PC-3 (cell line): ENCODE measurements around the gene MYO1F. TPM values are rescaled to one million over a fixed set of nuclear protein-coding genes. Genes with fewer than 3 reads are reported as not detected.

Experiments
- ATAC-seq: fragments of 200-7000 bp; cut with Tn5 transposase; 2 replicates; pipeline ENCODE4 v1.9.1; 2020; ENCODE audit warnings: mild to moderate bottlenecking, moderate library complexity
- BruUV-seq: library from RNA; stranded (reverse); fragments of 400-500 nt; replicated peaks from 2 replicates; lab custom pipeline; 2021; lab: Mats Ljungman, UMichigan
- CTCF ChIA-PET: fragments of 300-600 bp; sonication (Branson Sonifier 250); formaldehyde crosslinking; loops from one replicate; lab custom pipeline; 2022; ENCODE audit warnings: antibody characterized with exemption; lab: Charles Lee
- POLR2A ChIA-PET: fragments of 300-600 bp; sonication (Branson Sonifier 250); formaldehyde crosslinking; loops from one replicate; lab custom pipeline; 2022; ENCODE audit warnings: antibody characterized with exemption; ENCODE audit not compliant: unreplicated experiment; lab: Charles Lee
- DNase-seq: peaks from one replicate; pipeline ENCODE4 v3.0.0-alpha.2; 2015
- H2AFZ ChIP-seq: fragments of 300-600 bp; sonication (generic); 2 replicates; pipeline ENCODE4 v1.6.0; 2016; ENCODE audit warnings: antibody characterized with exemption, low read length
- H3F3A ChIP-seq: fragments of 300-600 bp; sonication (generic); one replicate; pipeline ENCODE4 v1.6.0; 2017; ENCODE audit warnings: antibody characterized with exemption, low read length, control low read depth, mild to moderate bottlenecking; ENCODE audit not compliant: unreplicated experiment
- H3K27ac ChIP-seq: fragments of 300-600 bp; sonication (generic); 2 replicates; pipeline ENCODE4 v1.5.1; 2016; ENCODE audit warnings: mild to moderate bottlenecking, low read length
- H3K27me3 ChIP-seq: fragments of 300-600 bp; sonication (generic); 2 replicates; pipeline ENCODE4 v1.6.1; 2016; ENCODE audit warnings: low read length, mixed read lengths
- H3K36me3 ChIP-seq: fragments of 300-600 bp; sonication (generic); 2 replicates; pipeline ENCODE4 v1.6.1; 2016; ENCODE audit warnings: low read depth, mixed run types, low read length, mixed read lengths
- H3K4me1 ChIP-seq: fragments of 300-600 bp; sonication (generic); 2 replicates; pipeline ENCODE4 v1.5.1; 2016; ENCODE audit warnings: low read length; ENCODE audit not compliant: insufficient read depth
- H3K4me2 ChIP-seq: fragments of 300-600 bp; sonication (generic); 2 replicates; pipeline ENCODE4 v1.6.0; 2016; ENCODE audit warnings: low read length
- H3K4me3 ChIP-seq: fragments of 300-600 bp; sonication (generic); 2 replicates; pipeline ENCODE4 v1.5.1; 2016; ENCODE audit warnings: mild to moderate bottlenecking, low read length, mixed read lengths
- H3K79me2 ChIP-seq: fragments of 300-600 bp; sonication (generic); 2 replicates; pipeline ENCODE4 v1.6.1; 2017; ENCODE audit warnings: low read length, mixed read lengths
- H3K9ac ChIP-seq: fragments of 300-600 bp; sonication (generic); 2 replicates; pipeline ENCODE4 v1.6.0; 2016; ENCODE audit warnings: mild to moderate bottlenecking, low read length
- H3K9me2 ChIP-seq: fragments of 300-600 bp; sonication (generic); replicated peaks from 2 replicates; pipeline ENCODE4 v1.6.1; 2016; ENCODE audit warnings: mixed run types, low read length, mixed read lengths
- H3K9me3 ChIP-seq: fragments of 300-600 bp; sonication (generic); 2 replicates; pipeline ENCODE4 v1.6.1; 2016; ENCODE audit warnings: low read length, mixed read lengths
- H4K20me1 ChIP-seq: fragments of 300-600 bp; sonication (generic); 2 replicates; pipeline ENCODE4 v1.6.1; 2016; ENCODE audit warnings: low read length, mixed read lengths
- EZH2 ChIP-seq: fragments of 300-600 bp; sonication (generic); IDR thresholded peaks from one replicate; pipeline ENCODE4 v1.6.1; 2017; ENCODE audit warnings: antibody characterized with exemption, mild to moderate bottlenecking, low read length; ENCODE audit not compliant: unreplicated experiment
- EZH2phosphoT487 ChIP-seq: fragments of 300-600 bp; sonication (generic); IDR thresholded peaks from 2 replicates; pipeline ENCODE4 v1.6.1; 2018; ENCODE audit warnings: mild to moderate bottlenecking, antibody characterized with exemption, low read length, borderline replicate concordance
- intact Hi-C: fragments of 100-400 bp; cut with micrococcal nuclease; formaldehyde crosslinking; loops from 2 replicates; pipeline ENCODE4 v1.9.0; 2023
- total RNA-seq: library from RNA; depleted of rRNA; stranded (reverse); fragments of >200 nt; gene quantifications from 2 replicates; pipeline ENCODE4 v1.2.3, GENCODE V29; 2014
- TF ChIP-seq, protein P1 (sequence below): fragments of 300-600 bp; sonication (generic); conservative IDR thresholded peaks from 2 replicates; pipeline ENCODE4 v1.5.1; 2017; ENCODE audit warnings: antibody characterized with exemption, low read depth, mild to moderate bottlenecking, low read length

MYO1F gene
- total RNA-seq, 1 experiment from 2014 or later: 2.0 TPM

GRCh38 chr19:8593931-8594330 lies 16.7 kb upstream of the MYO1F start:
- Histone ChIP-seq H3K4me3 (no peak overlapping the region), H2AFZ (no peak overlapping the region), H3K4me1 (no peaks in the 10 kb centered on the region), H3K27ac (no peak overlapping the region), H3K79me2 (no peaks in the 10 kb centered on the region), H3K9me3 (0 out of 2 replicates have a peak, but pooled peaks cover 8% of the 10 kb centered on the region), H3K27me3 (peaks cover 46% of the 10 kb centered on the region), H3K4me2 (no peak overlapping the region), H3K9ac (no peak overlapping the region), H3K36me3 (no peaks in the 10 kb centered on the region), H4K20me1 (no peaks in the 10 kb centered on the region), H3F3A (no peaks in the 10 kb centered on the region), H3K9me2 (no peaks in the 10 kb centered on the region)
- CTCF ChIA-PET: interaction anchor here (1.0 kb wide), 1 partner anchor 13 kb away, joined by 4 read pairs; no protein-coding TSS in a partner anchor
- DNase-seq: no peak
- no TSS peak for BruUV-seq
- POLR2A ChIA-PET: no interaction called here
- no peak for ATAC-seq
- TF ChIP-seq EZH2phosphoT487: no peak
- TF ChIP-seq, protein P1, sequence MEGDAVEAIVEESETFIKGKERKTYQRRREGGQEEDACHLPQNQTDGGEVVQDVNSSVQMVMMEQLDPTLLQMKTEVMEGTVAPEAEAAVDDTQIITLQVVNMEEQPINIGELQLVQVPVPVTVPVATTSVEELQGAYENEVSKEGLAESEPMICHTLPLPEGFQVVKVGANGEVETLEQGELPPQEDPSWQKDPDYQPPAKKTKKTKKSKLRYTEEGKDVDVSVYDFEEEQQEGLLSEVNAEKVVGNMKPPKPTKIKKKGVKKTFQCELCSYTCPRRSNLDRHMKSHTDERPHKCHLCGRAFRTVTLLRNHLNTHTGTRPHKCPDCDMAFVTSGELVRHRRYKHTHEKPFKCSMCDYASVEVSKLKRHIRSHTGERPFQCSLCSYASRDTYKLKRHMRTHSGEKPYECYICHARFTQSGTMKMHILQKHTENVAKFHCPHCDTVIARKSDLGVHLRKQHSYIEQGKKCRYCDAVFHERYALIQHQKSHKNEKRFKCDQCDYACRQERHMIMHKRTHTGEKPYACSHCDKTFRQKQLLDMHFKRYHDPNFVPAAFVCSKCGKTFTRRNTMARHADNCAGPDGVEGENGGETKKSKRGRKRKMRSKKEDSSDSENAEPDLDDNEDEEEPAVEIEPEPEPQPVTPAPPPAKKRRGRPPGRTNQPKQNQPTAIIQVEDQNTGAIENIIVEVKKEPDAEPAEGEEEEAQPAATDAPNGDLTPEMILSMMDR: peak; percentile 50
- intact Hi-C loops: no loop called here

DNA sequence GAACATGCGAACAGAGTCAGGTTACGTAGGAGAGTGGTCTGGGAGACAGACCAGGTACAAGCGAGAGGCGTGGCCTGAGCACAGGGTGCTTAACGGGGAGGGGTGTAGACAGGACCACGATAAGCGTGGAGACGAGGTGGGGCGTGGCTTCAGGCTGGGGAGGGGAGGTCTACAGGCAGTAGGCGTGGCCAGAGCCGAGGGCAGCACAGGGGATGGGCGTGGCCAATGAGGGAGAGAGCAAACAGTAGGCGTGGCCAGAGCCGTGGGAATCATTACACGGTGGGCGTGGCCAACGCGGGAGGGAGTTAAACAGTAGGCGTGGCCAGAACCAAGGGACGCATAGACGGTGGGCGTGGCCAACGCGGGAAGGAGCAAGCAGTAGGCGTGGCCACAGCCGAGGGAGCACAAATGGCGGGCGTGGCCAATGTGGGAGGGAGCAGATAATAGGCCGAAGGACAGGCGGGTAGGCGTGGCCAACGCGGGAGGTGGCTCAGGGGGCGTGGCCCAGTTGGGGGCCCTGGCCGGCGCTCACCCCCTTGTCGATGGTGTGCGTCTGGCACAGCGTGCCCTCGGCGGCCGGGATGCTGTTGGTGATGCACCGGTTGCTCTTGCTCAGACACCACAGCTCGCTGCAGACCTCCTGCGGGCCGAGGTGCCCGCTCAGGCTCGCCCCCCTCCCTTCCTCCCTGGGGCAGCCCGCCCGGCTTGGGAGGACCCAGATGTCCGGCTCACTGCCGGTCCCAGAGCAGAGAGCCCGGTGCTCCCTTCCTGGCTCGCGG lies 15.2 kb upstream of the MYO1F start:
- DNase-seq (peak; percentile 33), ATAC-seq (no peak; the same call in 1 of the 2 replicates)
- no peaks in the 10 kb centered on the region for H3F3A ChIP-seq
- BruUV-seq: no TSS peak
- H3K79me2 ChIP-seq: no peaks in the 10 kb centered on the region
- no peak overlapping the region for H3K27ac ChIP-seq
- intact Hi-C loops: no loop called here
- H3K4me1 ChIP-seq: no peaks in the 10 kb centered on the region
- H3K36me3 ChIP-seq: no peaks in the 10 kb centered on the region
- H3K4me2 ChIP-seq: no peak overlapping the region
- H3K9me2 ChIP-seq: no peaks in the 10 kb centered on the region
- no peak for TF ChIP-seq EZH2phosphoT487
- no peak for TF ChIP-seq EZH2
- TF ChIP-seq, protein P1: no peak
- ChIA-PET POLR2A (no interaction called here), CTCF (no interaction called here)
- H2AFZ ChIP-seq: no peak overlapping the region
- H3K9me3 ChIP-seq: 0 out of 2 replicates have a peak, but pooled peaks cover 8% of the 10 kb centered on the region
- H3K4me3 ChIP-seq: no peak overlapping the region
- no peaks in the 10 kb centered on the region for H4K20me1 ChIP-seq
- H3K27me3 ChIP-seq: peaks cover 43% of the 10 kb centered on the region
- H3K9ac ChIP-seq: no peak overlapping the region

- Histone ChIP-seq H3K4me1 (no peaks in the 10 kb centered on the region), H3K4me2 (no peak overlapping the region), H3K36me3 (no peaks in the 10 kb centered on the region), H3K9ac (no peak overlapping the region), H3F3A (no peaks in the 10 kb centered on the region), H3K27ac (no peak overlapping the region), H2AFZ (no peak overlapping the region), H3K27me3 (peaks cover 21% of the 10 kb centered on the region), H3K4me3 (no peak overlapping the region), H4K20me1 (no peaks in the 10 kb centered on the region), H3K79me2 (no peaks in the 10 kb centered on the region), H3K9me2 (no peaks in the 10 kb centered on the region), H3K9me3 (0 out of 2 replicates have a peak, but pooled peaks cover 7% of the 10 kb centered on the region)
- ATAC-seq (no peak), DNase-seq (no peak)
- BruUV-seq: no TSS peak
- intact Hi-C loops: loop anchor here (10.0 kb wide), 1 partner anchor 234 kb away; no protein-coding TSS in a partner anchor
- TF ChIP-seq EZH2 (no peak), EZH2phosphoT487 (no peak)
- TF ChIP-seq, protein P1: no peak
- ChIA-PET POLR2A (no interaction called here), CTCF (interaction anchor here (0.6 kb wide), 2 partner anchors 8 to 498 kb away, joined by 3 to 4 read pairs; no protein-coding TSS in a partner anchor)
Observed at GRCh38 chr19:8589177-8589714, 12.0 kb upstream of the MYO1F start.
